Measurements from ENCODE around the gene INSC.

The INSC gene

DNA sequence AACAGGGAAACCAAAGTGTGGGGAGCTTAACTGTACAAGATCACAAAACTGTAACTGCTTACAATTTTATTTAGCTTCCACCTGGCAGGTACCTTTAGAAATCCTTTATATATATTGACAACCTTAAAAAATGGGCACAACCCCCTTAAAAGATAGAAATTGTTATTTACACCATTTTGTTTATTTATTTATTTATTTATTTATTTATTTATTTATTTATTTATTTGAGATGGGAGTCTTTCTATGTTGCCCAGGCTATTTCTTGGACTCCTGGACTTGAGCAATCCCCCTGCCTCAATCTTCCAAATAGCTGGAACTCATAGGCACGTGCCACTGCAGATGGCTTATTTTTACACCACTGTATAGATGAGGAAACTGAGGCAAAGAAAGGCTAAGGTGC is 74.5 kb downstream of the INSC start:
- no peak for TF ChIP-seq CTCF (IDR thresholded peaks at IDR 0.05; ENCODE audit: low read length, missing control alignments)
- DNase-seq (ENCODE audit: low read depth): no peak
- H3K4me3 ChIP-seq (replicated peaks; ENCODE audit: low read depth, low read length): no peak overlapping the region

DNA sequence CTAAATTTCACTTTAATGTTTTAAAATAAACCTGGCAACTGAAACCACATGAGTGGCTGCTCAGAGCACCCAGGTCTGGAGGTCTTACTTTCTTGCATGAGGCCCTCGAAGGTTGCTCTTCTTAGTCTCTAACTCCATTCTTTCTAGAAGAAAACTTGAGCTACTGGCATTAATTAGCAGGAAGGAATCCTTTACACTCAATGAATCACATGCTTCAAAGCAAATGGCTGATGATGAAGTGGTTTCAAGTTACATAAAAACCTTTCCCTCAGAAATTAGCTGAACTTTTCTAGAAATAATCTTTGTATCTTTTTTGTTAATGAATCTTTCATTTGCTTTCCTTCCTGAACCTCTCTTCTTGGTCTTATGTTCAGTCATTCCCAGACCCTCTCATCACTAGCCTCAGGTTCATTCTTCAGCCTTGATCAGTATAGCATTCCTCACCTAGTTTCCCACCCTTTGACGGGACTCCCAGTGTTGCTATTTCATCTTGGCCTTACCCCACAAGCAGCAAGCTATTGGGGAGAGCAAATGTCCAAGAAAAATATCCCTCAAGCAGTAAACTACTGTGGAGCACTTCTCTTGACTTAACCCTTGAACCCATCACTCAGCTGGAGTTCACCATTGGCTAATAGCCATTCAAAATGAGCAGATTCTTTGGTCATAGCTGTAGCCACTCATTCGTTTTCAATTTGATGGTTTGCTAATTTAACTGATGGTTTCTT is 75.1 kb downstream of the INSC start:
- H3K4me3 ChIP-seq (replicated peaks; ENCODE audit: low read depth, low read length): no peak overlapping the region
- no peak for DNase-seq (ENCODE audit: low read depth)
- TF ChIP-seq CTCF (IDR thresholded peaks at IDR 0.05; ENCODE audit: low read length, missing control alignments): no peak

DNA sequence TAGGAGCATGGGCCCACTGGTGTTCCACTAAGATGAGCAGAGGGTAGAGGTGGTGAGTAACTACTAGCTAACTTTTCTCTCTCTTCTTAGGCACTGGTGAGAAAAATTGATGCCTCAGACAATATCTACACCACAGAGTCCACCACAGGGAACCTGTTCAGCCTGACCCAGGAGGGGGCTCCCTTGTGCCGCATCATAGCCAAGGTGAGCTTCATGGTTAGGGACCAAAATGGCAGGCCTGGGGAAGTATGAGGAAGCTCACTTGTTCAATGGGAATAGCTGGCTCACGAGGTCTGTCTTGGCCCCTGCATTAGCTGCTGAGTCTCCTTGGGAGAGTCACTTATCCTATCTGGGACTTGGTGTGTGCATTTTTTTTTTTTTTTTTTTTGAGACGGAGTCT is 75.9 kb downstream of the INSC start:
- no peak for TF ChIP-seq CTCF (IDR thresholded peaks at IDR 0.05; ENCODE audit: low read length, missing control alignments)
- DNase-seq (ENCODE audit: low read depth): no peak
- no peak overlapping the region for H3K4me3 ChIP-seq (replicated peaks; ENCODE audit: low read depth, low read length)

DNA sequence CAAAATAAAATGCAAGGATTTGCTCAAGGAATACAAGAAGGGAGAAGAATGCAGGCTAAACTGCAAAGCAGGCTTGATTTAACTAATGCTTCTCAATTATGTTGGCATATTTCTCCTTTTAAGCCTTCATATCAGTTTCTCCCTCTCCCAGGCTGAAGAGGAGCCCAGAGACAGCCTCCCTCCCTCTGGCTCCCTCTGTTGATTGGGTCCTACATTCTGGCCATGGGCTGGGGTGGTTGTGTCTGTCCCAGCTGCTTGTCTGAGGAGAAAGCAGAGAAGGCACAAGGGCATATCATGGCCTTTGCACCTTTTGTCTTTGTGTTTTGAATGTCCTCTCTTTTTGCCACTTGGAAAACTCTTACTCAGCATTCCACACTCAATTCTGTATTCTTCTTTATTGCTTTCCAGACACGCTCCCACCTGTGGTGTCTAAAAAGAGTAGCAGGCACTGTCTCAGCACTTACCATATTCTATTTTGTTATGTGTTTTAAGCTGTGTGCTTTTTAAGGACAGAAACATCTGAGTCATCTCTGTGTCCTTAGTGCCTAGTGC is 77.4 kb downstream of the INSC start:
- no peak for TF ChIP-seq CTCF (IDR thresholded peaks at IDR 0.05; ENCODE audit: low read length, missing control alignments)
- DNase-seq (ENCODE audit: low read depth): no peak
- H3K4me3 ChIP-seq (replicated peaks; ENCODE audit: low read depth, low read length): no peak overlapping the region

DNA sequence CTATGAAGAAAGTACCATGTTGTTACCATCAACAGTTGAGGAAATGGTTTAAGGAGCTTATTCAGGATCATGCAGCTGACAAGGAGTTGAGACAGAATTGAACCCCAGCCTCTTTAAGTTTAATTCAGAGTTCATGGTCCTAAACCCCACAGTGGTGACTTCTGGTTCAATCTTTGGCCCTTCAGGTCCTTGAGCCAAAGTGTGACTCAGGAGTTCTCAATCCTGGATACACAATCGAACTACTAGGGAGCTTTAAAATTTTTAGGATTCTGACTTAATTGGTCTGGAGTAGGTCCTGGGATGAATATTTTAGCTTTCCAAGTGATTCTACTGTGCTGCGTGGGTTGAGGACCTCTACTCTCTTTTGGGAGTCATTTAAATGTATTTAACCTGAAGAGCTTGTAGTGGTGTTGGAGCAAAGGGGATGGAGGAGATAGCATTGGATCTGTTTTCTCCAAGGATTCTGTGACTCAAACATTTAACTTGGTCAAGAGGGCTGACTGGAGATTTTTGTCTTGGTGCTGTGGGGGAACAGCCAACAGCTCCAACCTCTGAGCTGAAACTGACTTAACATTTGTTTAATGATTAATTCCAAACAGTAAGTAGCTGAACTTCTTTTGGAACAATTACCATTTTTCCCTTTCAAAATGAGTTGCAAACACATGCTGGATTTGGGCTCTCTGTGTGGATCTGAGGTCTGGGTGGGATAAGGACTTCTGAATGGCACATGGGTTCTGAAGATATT is 80.1 kb downstream of the INSC start:
- no peak overlapping the region for H3K4me3 ChIP-seq (replicated peaks; ENCODE audit: low read depth, low read length)
- DNase-seq (ENCODE audit: low read depth): no peak
- TF ChIP-seq CTCF (IDR thresholded peaks at IDR 0.05; ENCODE audit: low read length, missing control alignments): no peak

GRCh38 chr11:15195454-15196200 is 80.9 kb downstream of the INSC start:
- no peak overlapping the region for H3K4me3 ChIP-seq (replicated peaks; ENCODE audit: low read depth, low read length)
- TF ChIP-seq CTCF (IDR thresholded peaks at IDR 0.05; ENCODE audit: low read length, missing control alignments): no peak
- DNase-seq (ENCODE audit: low read depth): no peak
